ENCODE results near the gene ZNF217.
"Not testable (repeated sequence)": the region's sequence is repeated elsewhere in the genome, so short reads cannot be mapped to it uniquely, and the experiment has no call there.

GRCh38 chr20:53616489-53616888, 22.9 kb upstream of the ZNF217 start:
- not testable (repeated sequence) for TF ChIP-seq EZH2phosphoT487 (IDR thresholded peaks at IDR 0.05; ENCODE audit: borderline replicate concordance, low read depth, low read length)
- TF ChIP-seq, protein P1, sequence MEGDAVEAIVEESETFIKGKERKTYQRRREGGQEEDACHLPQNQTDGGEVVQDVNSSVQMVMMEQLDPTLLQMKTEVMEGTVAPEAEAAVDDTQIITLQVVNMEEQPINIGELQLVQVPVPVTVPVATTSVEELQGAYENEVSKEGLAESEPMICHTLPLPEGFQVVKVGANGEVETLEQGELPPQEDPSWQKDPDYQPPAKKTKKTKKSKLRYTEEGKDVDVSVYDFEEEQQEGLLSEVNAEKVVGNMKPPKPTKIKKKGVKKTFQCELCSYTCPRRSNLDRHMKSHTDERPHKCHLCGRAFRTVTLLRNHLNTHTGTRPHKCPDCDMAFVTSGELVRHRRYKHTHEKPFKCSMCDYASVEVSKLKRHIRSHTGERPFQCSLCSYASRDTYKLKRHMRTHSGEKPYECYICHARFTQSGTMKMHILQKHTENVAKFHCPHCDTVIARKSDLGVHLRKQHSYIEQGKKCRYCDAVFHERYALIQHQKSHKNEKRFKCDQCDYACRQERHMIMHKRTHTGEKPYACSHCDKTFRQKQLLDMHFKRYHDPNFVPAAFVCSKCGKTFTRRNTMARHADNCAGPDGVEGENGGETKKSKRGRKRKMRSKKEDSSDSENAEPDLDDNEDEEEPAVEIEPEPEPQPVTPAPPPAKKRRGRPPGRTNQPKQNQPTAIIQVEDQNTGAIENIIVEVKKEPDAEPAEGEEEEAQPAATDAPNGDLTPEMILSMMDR (conservative IDR thresholded peaks at IDR 0.05; ENCODE audit: low read length), result not testable (repeated sequence)

All from OCI-LY7 (cell line).